Mesodermal cell (in vitro differentiated cells): ENCODE data around the gene DNAL4.
A peak's percentile ranks its signal among the peaks of the same experiment; 100 is the strongest.

Experiments used
- H3K27ac ChIP-seq: 2 replicates; pipeline ENCODE4 v1.7.0; 2013; ENCODE audit warnings: mild to moderate bottlenecking, low read depth, low read length, moderate library complexity; ENCODE audit not compliant: severe bottlenecking
- H3K36me3 ChIP-seq: 2 replicates; pipeline ENCODE4 v1.7.1; 2013; ENCODE audit warnings: mild to moderate bottlenecking, low read length, moderate library complexity; ENCODE audit not compliant: control insufficient read depth, insufficient read depth
- H3K4me1 ChIP-seq: one replicate; pipeline ENCODE4 v1.7.1; 2013; ENCODE audit warnings: mild to moderate bottlenecking, low read length; ENCODE audit not compliant: insufficient read depth, control insufficient read depth, poor library complexity, severe bottlenecking
- H3K4me3 ChIP-seq: 2 replicates; pipeline ENCODE4 v1.7.0; 2013; ENCODE audit warnings: low read length, control low read depth, mild to moderate bottlenecking; ENCODE audit not compliant: insufficient read depth, poor library complexity, severe bottlenecking; ENCODE audit errors: extremely low read depth
- H3K9me3 ChIP-seq: 2 replicates; pipeline ENCODE4 v1.7.1; 2013; ENCODE audit warnings: mild to moderate bottlenecking, low read length, moderate library complexity; ENCODE audit not compliant: control insufficient read depth
- WGBS, 2 experiments: methylation state at CpG; one replicate each; pipeline ENCODE4 v1.1.5; 2013; ENCODE audit warnings: missing lambda C conversion rate in 2 of 2; ENCODE audit not compliant: insufficient coverage in 2 of 2; 5-methylcytosine and 5-hydroxymethylcytosine counted together

The DNAL4 gene

DNA sequence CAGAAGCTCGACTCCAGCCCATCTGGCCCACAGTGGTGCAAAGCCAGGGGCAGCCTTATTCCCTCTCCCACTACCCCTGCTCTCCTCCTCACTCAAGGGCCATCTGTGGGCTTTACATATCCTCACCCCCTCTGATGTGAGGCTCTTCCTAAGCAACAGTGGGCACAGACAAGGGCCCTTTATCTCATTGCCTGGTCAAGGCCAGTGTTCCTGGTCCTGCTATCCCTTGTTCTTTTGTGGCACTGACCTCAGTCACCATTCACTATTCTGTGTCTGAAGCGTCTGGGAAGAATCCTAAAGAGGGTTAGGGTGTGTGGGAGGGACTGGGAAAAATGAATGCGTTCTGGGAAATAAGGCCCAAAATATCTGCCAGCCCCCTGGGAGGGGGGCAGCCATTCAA lies 7.3 kb downstream of the DNAL4 start:
- H3K27ac ChIP-seq, result no peak overlapping the region
- WGBS, 2 experiments, result 100% methylated on average over 1 to 2 of the region's 3 CpGs
- peaks cover 11% of the 10 kb centered on the region for H3K36me3 ChIP-seq
- peaks cover 17% of the 10 kb centered on the region for H3K4me1 ChIP-seq
- H3K9me3 ChIP-seq, result no peaks in the 10 kb centered on the region
- no peak overlapping the region for H3K4me3 ChIP-seq

DNA sequence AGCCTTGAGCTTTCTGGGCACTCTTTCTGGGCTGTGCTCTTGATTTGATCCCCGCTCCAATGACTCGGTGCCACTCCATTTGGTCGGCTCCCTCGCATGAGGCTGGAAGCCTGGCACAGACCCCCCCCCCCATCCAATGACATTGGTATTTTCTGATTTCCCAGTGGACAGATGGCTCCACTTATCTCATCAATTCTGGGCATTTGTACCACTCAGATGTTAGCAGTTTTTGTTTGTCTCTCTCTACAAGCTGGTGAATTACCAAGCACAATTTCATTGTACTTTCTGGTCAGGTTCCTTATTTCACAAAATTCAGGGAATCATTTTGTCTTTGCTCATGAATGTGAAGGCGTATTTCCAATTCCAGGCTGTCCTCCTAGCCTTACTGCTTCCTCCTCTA lies 9.1 kb downstream of the DNAL4 start:
- 89 to 97% methylated on average over 3 to 4 of the region's 5 CpGs for WGBS, 2 experiments
- Histone ChIP-seq H3K4me3 (no peak overlapping the region), H3K27ac (no peak overlapping the region), H3K4me1 (peaks cover 17% of the 10 kb centered on the region), H3K9me3 (no peaks in the 10 kb centered on the region), H3K36me3 (peaks cover 18% of the 10 kb centered on the region)

DNA sequence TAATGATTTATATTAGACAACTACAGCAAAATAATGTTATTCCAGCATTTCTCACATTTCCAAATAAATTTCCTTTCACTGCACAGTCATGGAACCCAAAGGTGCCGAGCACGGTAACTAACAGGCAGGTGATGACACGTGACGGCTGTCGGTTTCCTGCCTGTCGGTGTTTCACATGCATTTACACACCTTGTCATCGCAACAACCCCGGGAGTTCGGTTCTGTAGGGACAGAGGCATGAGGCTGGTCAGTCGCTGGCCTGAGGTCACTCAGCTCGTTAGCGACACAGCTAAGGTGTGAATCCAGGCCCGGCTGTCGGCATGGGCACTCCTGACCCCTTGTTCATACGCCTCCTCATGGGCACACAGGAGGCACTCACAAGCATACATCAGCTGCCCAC lies 9.9 kb downstream of the DNAL4 start:
- H3K27ac ChIP-seq, result no peak overlapping the region
- peaks cover 18% of the 10 kb centered on the region for H3K36me3 ChIP-seq
- H3K4me3 ChIP-seq, result no peak overlapping the region
- WGBS, 2 experiments, result 93 to 94% methylated on average over 15 of the region's 15 CpGs
- peaks cover 17% of the 10 kb centered on the region for H3K4me1 ChIP-seq
- no peaks in the 10 kb centered on the region for H3K9me3 ChIP-seq

DNA sequence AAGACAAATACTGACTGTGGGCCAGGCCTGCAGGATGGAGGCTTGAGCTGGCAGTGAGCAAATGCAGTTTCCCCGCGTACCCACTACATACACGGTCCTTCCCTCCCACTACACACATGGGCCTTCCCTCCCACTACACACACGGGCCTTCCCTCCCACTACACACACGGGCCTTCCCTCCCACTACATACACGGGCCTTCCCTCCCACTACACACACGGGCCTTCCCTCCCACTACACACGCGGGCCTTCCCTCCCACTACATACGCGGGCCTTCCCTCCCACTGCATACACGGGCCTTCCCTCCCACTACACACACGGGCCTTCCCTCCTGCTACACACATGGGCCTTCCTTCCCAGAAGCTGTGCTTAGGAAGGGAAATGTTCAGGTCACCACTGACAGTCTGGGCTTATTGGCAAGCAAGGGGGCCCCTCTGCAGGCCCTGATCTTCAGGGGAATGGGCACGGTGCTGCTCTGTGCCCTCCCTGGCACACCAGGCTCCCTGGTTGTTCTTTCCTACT lies 10.8 kb downstream of the DNAL4 start:
- peaks cover 18% of the 10 kb centered on the region for H3K36me3 ChIP-seq
- H3K4me3 ChIP-seq, result no peak overlapping the region
- H3K4me1 ChIP-seq, result peaks cover 17% of the 10 kb centered on the region
- 88 to 89% methylated on average over 1 to 4 of the region's 14 CpGs for WGBS, 2 experiments
- H3K27ac ChIP-seq, result peak overlapping the region; percentile 36
- no peaks in the 10 kb centered on the region for H3K9me3 ChIP-seq

DNA sequence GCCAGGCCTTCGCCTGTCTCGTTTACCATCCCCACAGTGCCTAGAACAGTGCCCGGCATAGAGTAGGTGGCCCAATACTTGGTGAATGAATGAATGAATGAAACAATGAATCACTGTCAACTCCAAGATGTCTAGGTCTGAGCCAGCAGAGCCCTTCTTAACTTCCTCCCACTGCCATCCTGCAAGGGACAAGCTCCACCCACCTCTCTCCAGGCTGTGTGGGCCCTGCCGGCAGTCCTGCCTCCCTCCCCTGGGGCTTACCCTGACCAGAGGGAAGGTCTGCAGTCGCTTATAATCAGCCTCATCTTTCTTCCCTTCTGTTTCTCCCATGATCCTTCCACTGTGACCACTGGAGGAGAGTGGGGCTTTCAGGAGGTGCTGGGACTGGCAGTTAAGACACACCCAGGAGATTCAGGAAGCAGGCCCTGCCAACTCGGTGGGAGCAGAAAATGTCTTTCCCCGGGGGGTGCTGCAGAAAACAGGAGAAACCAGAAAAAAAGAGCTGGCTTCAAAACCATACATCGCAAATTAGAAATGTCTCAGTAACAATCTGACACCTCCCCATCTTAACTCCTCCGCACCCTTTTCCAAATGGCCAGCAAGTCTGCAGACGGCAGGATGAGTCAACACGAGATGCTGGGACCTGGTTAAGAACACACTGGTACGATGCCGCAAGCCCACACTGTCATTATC lies 11.4 kb downstream of the DNAL4 start:
- Histone ChIP-seq H3K36me3 (peaks cover 18% of the 10 kb centered on the region), H3K9me3 (no peaks in the 10 kb centered on the region), H3K4me3 (no peak overlapping the region), H3K27ac (no peak overlapping the region), H3K4me1 (peaks cover 17% of the 10 kb centered on the region)
- 75 to 90% methylated on average over 8 to 9 of the region's 13 CpGs for WGBS, 2 experiments

DNA sequence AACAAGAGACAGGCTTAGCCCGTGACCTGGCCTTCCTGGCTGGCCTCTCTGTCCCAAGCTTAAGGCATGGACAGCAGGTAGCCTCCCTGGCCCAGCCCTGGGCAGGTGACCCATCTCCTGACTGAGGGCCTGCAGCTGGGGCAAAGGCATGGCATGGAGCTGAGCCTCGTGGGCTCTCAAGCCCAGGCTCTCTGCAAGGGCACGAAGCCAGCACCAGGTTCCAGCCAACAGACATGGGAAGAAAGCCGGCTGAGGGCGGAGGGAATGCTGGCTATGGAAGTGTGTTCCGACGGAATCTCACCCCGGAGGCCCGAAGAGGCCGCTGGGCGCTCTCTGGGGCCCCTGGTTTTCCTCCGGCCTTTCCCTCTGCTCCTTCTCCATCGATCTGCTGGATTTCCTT lies 12.9 kb downstream of the DNAL4 start:
- H3K4me3 ChIP-seq, result no peak overlapping the region
- 89 to 97% methylated on average over 11 to 12 of the region's 13 CpGs for WGBS, 2 experiments
- H3K9me3 ChIP-seq, result no peaks in the 10 kb centered on the region
- H3K36me3 ChIP-seq, result peaks cover 18% of the 10 kb centered on the region
- H3K4me1 ChIP-seq, result peaks cover 16% of the 10 kb centered on the region
- H3K27ac ChIP-seq, result no peak overlapping the region

DNA sequence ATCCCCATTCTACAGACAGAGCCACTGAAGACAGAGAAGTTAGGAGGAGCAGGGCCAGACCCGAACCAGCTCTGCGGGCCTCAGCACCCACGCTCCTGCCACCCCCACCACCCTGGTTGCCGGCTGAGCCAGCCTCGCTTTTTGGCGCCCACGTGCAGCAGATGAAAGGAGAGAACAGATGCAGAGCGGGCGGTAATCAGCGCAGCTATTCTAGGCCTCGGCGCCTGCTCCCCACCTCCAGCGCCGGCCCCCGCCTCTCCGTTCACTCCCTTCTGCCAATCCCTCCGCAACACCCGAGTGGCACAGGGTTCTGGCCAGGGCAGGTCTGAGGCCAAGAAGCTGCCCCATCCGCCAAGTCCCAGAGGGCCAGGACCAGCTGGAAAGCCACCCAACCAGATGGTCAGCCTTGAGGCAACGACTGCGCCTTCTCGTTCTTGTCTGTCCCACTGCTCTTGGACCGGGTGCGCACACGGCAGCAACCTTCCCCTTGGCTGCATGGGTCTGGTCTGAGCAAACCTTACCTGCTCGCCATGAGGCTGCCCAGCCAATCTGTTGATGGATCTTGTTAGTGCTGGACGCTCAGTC lies 16.8 kb downstream of the DNAL4 start:
- peaks cover 17% of the 10 kb centered on the region for H3K36me3 ChIP-seq
- no peak overlapping the region for H3K27ac ChIP-seq
- H3K9me3 ChIP-seq, result no peaks in the 10 kb centered on the region
- 93 to 95% methylated on average over 20 to 26 of the region's 27 CpGs for WGBS, 2 experiments
- peaks cover 7% of the 10 kb centered on the region for H3K4me1 ChIP-seq
- no peak overlapping the region for H3K4me3 ChIP-seq

DNA sequence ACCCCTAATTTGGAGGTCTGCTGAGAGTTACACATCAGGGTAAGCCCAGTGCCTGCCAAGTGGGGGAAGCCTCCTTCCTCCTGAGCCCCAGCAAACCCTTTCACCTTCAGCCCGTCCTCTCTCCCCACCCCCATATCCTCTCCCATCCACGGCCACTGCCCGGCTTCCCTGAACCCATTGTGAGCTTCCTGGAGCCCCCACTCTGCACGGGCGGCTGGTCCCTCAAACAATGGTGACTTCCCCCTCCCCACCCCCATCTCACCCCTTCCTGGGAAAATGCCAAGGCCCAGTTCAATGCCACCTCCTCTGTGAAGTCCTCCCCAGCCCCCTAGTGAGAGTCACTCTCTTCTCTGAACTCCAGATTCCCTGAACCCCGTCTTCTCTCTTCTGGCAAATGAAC lies 17.9 kb downstream of the DNAL4 start:
- H3K36me3 ChIP-seq, result peaks cover 10% of the 10 kb centered on the region
- H3K9me3 ChIP-seq, result no peaks in the 10 kb centered on the region
- WGBS, 2 experiments, result 73 to 77% methylated on average over 4 to 6 of the region's 6 CpGs
- H3K27ac ChIP-seq, result no peak overlapping the region
- peaks cover 6% of the 10 kb centered on the region for H3K4me1 ChIP-seq
- no peak overlapping the region for H3K4me3 ChIP-seq

DNA sequence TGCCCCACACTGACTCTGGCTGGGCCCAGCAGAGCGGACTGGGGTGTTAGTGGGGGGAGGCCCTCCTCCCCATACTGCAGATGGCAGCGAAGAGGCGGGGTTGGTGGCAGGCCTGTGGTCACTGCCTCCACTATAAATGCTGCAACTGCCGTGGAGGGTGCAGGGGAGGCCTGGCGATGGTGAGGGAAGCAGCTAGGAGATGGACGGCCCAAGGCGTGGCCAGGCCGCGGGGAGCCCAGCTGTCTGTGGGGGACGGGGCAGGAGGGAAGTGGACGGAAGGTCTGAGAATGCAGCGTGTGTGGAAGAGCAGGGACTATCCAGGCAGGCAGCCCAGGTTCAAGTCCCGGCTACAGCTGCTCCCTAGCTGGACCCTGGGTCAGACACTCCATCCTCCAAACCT lies 18.3 kb downstream of the DNAL4 start:
- H3K4me1 ChIP-seq, result peaks cover 6% of the 10 kb centered on the region
- no peaks in the 10 kb centered on the region for H3K9me3 ChIP-seq
- peaks cover 10% of the 10 kb centered on the region for H3K36me3 ChIP-seq
- H3K27ac ChIP-seq, result no peak overlapping the region
- 88 to 97% methylated on average over 11 of the region's 13 CpGs for WGBS, 2 experiments
- no peak overlapping the region for H3K4me3 ChIP-seq

DNA sequence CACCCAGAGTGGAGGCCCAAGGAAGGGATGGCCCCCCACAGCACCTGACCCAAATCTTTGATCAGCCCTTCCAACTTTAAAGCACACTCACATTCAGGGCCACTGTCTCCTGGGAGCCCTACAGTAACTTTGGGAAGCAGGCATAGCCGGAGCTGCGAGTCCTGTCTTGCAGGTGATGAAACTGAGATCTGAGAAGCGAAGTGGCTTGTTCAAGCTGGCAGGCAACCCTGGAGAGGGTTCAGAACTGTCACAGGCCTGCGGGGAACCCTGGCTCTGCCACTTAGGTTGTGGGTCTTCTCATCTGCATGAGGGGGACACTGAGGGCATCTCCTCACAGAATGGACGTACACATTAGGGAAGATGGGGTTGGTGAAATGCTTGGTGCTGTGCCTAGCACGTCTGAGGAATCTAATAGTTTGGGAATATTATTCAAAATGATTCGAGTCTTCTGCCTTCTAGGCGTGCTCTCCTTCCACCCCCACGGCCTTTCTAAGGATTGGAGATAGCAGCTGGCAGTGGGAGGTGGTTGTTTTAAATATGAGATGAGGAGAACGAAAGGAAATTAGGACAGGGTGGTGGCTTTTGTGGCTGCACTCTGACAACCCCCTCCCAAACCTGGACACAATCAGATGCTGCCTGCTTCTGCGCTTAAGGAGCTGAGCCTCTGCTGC lies 19.3 kb downstream of the DNAL4 start:
- H3K36me3 ChIP-seq, result peaks cover under 1% of the 10 kb centered on the region
- H3K4me3 ChIP-seq, result no peak overlapping the region
- WGBS, 2 experiments, result 78 to 90% methylated on average over 8 to 9 of the region's 11 CpGs
- peaks cover 6% of the 10 kb centered on the region for H3K4me1 ChIP-seq
- no peaks in the 10 kb centered on the region for H3K9me3 ChIP-seq
- no peak overlapping the region for H3K27ac ChIP-seq
